ENCODE measurements around the gene RAB40B.

DNA sequence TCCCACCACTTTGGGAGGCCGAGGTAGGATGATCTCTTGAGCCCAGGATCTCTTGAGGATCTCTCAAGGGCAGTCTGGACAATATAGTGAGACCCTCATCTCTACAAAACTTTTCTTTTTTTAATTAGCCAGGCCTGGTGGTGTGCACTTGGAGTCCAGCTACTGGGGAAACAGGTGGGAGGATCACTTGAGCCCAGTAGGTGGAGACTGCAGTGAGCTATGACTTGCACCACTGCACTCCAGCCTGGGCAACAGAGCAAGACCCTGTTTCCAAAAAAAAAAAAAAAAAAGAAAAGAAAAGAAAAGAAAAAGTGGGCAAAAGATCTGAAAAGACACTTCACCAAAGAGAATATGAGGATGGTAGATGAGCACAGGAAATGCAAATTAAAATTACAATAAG is 15.0 kb downstream of the RAB40B start:
- TF ChIP-seq, protein P1, sequence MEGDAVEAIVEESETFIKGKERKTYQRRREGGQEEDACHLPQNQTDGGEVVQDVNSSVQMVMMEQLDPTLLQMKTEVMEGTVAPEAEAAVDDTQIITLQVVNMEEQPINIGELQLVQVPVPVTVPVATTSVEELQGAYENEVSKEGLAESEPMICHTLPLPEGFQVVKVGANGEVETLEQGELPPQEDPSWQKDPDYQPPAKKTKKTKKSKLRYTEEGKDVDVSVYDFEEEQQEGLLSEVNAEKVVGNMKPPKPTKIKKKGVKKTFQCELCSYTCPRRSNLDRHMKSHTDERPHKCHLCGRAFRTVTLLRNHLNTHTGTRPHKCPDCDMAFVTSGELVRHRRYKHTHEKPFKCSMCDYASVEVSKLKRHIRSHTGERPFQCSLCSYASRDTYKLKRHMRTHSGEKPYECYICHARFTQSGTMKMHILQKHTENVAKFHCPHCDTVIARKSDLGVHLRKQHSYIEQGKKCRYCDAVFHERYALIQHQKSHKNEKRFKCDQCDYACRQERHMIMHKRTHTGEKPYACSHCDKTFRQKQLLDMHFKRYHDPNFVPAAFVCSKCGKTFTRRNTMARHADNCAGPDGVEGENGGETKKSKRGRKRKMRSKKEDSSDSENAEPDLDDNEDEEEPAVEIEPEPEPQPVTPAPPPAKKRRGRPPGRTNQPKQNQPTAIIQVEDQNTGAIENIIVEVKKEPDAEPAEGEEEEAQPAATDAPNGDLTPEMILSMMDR (IDR thresholded peaks at IDR 0.05), result no peak
- no peak for TF ChIP-seq POLR2A (IDR thresholded peaks at IDR 0.05)
